HEK293 (cell line): ENCODE measurements around the gene PRKAR2B.
"Not testable (repeated sequence)": the region's sequence is repeated elsewhere in the genome, so short reads cannot be mapped to it uniquely, and the experiment has no call there.

Experiments used
- CTCF ChIA-PET: fragments of 350-600 bp; formaldehyde crosslinking; extraction: SDS; loops from one replicate; lab custom pipeline; 2021; ENCODE audit warnings: antibody characterized with exemption; lab: Yijun Ruan, JAX
- POLR2A ChIA-PET: fragments of 300-600 bp; formaldehyde crosslinking; extraction: SDS; loops from one replicate; lab custom pipeline; 2020; ENCODE audit warnings: antibody characterized with exemption, inconsistent platforms; lab: Yijun Ruan, JAX
- H3K27ac ChIP-seq: fragments of 200-500 bp; sonication (Bioruptor generic); 2 replicates; pipeline ENCODE4 v1.5.1; 2014; ENCODE audit warnings: low read depth, low read length, control low read depth, inconsistent platforms; ENCODE audit errors: extremely low read depth
- H3K36me3 ChIP-seq, 2 experiments: fragments of 200-500 bp in 1 of 2; sonication (Bioruptor generic) in 1 of 2; 1 replicate in 1 of 2; 2 replicates in 1 of 2; pipeline ENCODE4 v1.5.1; 2014 to 2017; ENCODE audit warnings: inconsistent platforms in 2 of 2, low read length in 2 of 2; ENCODE audit not compliant: control insufficient read depth in 2 of 2, insufficient read depth in 1 of 2
- H3K4me1 ChIP-seq: fragments of 200-500 bp; sonication (Bioruptor generic); 2 replicates; pipeline ENCODE4 v1.5.1; 2014; ENCODE audit warnings: mild to moderate bottlenecking, low read length, inconsistent platforms; ENCODE audit not compliant: control insufficient read depth, insufficient read depth
- H3K4me3 ChIP-seq: 2 replicates; pipeline ENCODE4 v1.5.1; 2011; ENCODE audit warnings: low read depth, mild to moderate bottlenecking, control low read depth, low read length, moderate library complexity
- H3K9me3 ChIP-seq: fragments of 200-500 bp; sonication (Bioruptor generic); 2 replicates; pipeline ENCODE4 v1.5.1; 2014; ENCODE audit warnings: low read depth, low read length, inconsistent platforms; ENCODE audit not compliant: control insufficient read depth, insufficient read depth
- ATF2 ChIP-seq: fragments of 450-650 bp; formaldehyde crosslinking; IDR thresholded peaks from 2 replicates; pipeline ENCODE4 v1.5.1; 2016; ENCODE audit warnings: missing biosample characterization, missing genetic modification characterization, low read depth
- HIC1 ChIP-seq: fragments of 450-650 bp; formaldehyde crosslinking; IDR thresholded peaks from 2 replicates; pipeline ENCODE4 v1.5.1; 2016; ENCODE audit warnings: missing biosample characterization, missing genetic modification characterization
- MZF1 ChIP-seq: fragments of 450-650 bp; formaldehyde crosslinking; IDR thresholded peaks from 2 replicates; pipeline ENCODE4 v1.5.1; 2017; ENCODE audit warnings: missing biosample characterization, missing genetic modification characterization, borderline replicate concordance
- PRDM4 ChIP-seq: fragments of 450-650 bp; formaldehyde crosslinking; IDR thresholded peaks from 2 replicates; pipeline ENCODE4 v1.5.1; 2017; ENCODE audit warnings: missing biosample characterization, missing genetic modification characterization
- REST ChIP-seq: fragments of 450-650 bp; formaldehyde crosslinking; IDR thresholded peaks from 2 replicates; pipeline ENCODE4 v1.5.1; 2016; ENCODE audit warnings: missing biosample characterization, missing genetic modification characterization
- SP2 ChIP-seq: fragments of 450-650 bp; formaldehyde crosslinking; IDR thresholded peaks from 2 replicates; pipeline ENCODE4 v1.5.1; 2016; ENCODE audit warnings: missing biosample characterization, missing genetic modification characterization
- ZBTB21 ChIP-seq: fragments of 450-650 bp; formaldehyde crosslinking; IDR thresholded peaks from 2 replicates; pipeline ENCODE4 v1.5.1; 2017; ENCODE audit warnings: missing biosample characterization, missing genetic modification characterization
- ZBTB8A ChIP-seq: fragments of 450-650 bp; formaldehyde crosslinking; IDR thresholded peaks from 2 replicates; pipeline ENCODE4 v1.5.1; 2016; ENCODE audit warnings: missing biosample characterization, missing genetic modification characterization
- ZFP69B ChIP-seq: fragments of 450-650 bp; formaldehyde crosslinking; IDR thresholded peaks from 2 replicates; pipeline ENCODE4 v1.5.1; 2016; ENCODE audit warnings: missing biosample characterization, missing genetic modification characterization
- ZNF146 ChIP-seq: fragments of 450-650 bp; formaldehyde crosslinking; IDR thresholded peaks from 2 replicates; pipeline ENCODE4 v1.5.1; 2016; ENCODE audit warnings: missing biosample characterization, missing genetic modification characterization
- ZNF248 ChIP-seq: fragments of 450-650 bp; formaldehyde crosslinking; IDR thresholded peaks from 2 replicates; pipeline ENCODE4 v1.5.1; 2017; ENCODE audit warnings: missing biosample characterization, missing genetic modification characterization
- ZNF280D ChIP-seq: fragments of 450-650 bp; formaldehyde crosslinking; IDR thresholded peaks from 2 replicates; pipeline ENCODE4 v1.5.1; 2016; ENCODE audit warnings: missing biosample characterization, missing genetic modification characterization
- ZNF560 ChIP-seq: fragments of 450-650 bp; formaldehyde crosslinking; IDR thresholded peaks from 2 replicates; pipeline ENCODE4 v1.5.1; 2017; ENCODE audit warnings: missing biosample characterization, missing genetic modification characterization, borderline replicate concordance
- ZSCAN5A ChIP-seq: fragments of 450-650 bp; formaldehyde crosslinking; IDR thresholded peaks from 2 replicates; pipeline ENCODE4 v1.5.1; 2016; ENCODE audit warnings: missing biosample characterization, missing genetic modification characterization

Gene PRKAR2B

GRCh38 chr7:107056058-107056457 is 11.6 kb downstream of the PRKAR2B start:
- H3K4me1 ChIP-seq = not testable (repeated sequence)
- TF ChIP-seq ZNF280D (tag by site-specific recombination) = 0 out of 2 replicates have a peak, but pooled peaks have one; percentile 8
- TF ChIP-seq, all 188 proteins: peak for 1; not testable (repeated sequence) for 187
- H3K9me3 ChIP-seq, H3K27ac ChIP-seq, POLR2A ChIA-PET, H3K4me3 ChIP-seq, H3K36me3 ChIP-seq: not testable (repeated sequence)
- CTCF ChIA-PET = interaction anchor here (0.6 kb wide), 1 partner anchor 94 kb away, joined by 6 read pairs; no protein-coding TSS in a partner anchor

- no peaks in the 10 kb centered on the region for H3K9me3 ChIP-seq
- ChIA-PET POLR2A (no interaction called here), CTCF (interaction anchor here (0.6 to 1.8 kb wide), 4 partner anchors 9 to 144 kb away, joined by 3 to 6 read pairs (median 5); no protein-coding TSS in a partner anchor)
- H3K4me1 ChIP-seq = no peaks in the 10 kb centered on the region
- no peak overlapping the region for H3K4me3 ChIP-seq
- H3K27ac ChIP-seq = no peak overlapping the region
- no peaks in the 10 kb centered on the region for H3K36me3 ChIP-seq
- TF ChIP-seq PRDM4 (tag by site-specific recombination) (no peak), ATF2 (tag by site-specific recombination) (peak; percentile 57)
These were observed 12.4 kb downstream of the PRKAR2B start for GRCh38 chr7:107056728-107057473.

GRCh38 chr7:107057474-107057833 is 12.9 kb downstream of the PRKAR2B start:
- Histone ChIP-seq H3K27ac (no peak overlapping the region), H3K4me1 (no peaks in the 10 kb centered on the region), H3K4me3 (no peak overlapping the region), H3K9me3 (no peaks in the 10 kb centered on the region), H3K36me3 (no peaks in the 10 kb centered on the region)
- CTCF ChIA-PET = interaction anchor here (0.6 to 1.8 kb wide), 4 partner anchors 9 to 145 kb away, joined by 3 to 6 read pairs (median 4); no protein-coding TSS in a partner anchor
- POLR2A ChIA-PET = no interaction called here
- TF ChIP-seq ZNF146 (tag by site-specific recombination) (no peak), ZSCAN5A (tag by site-specific recombination) (no peak), MZF1 (no peak), ZNF248 (no peak), SP2 (tag by site-specific recombination) (no peak), ZNF560 (tag by site-specific recombination) (no peak), REST (tag by site-specific recombination) (no peak), HIC1 (tag by site-specific recombination) (no peak), ZFP69B (tag by site-specific recombination) (no peak), ZBTB21 (tag by site-specific recombination) (no peak), ZBTB8A (tag by site-specific recombination) (no peak)
